PC-3 (cell line): ENCODE data around the gene C2orf78. TPM values are rescaled to one million over a fixed set of nuclear protein-coding genes. Genes with fewer than 3 reads are reported as not detected.

Source experiments
- ATAC-seq: fragments of 200-7000 bp; cut with Tn5 transposase; 2 replicates; pipeline ENCODE4 v1.9.1; 2020; ENCODE audit warnings: mild to moderate bottlenecking, moderate library complexity
- BruUV-seq: library from RNA; stranded (reverse); fragments of 400-500 nt; replicated peaks from 2 replicates; lab custom pipeline; 2021; lab: Mats Ljungman, UMichigan
- CTCF ChIA-PET: fragments of 300-600 bp; sonication (Branson Sonifier 250); formaldehyde crosslinking; loops from one replicate; lab custom pipeline; 2022; ENCODE audit warnings: antibody characterized with exemption; lab: Charles Lee
- POLR2A ChIA-PET: fragments of 300-600 bp; sonication (Branson Sonifier 250); formaldehyde crosslinking; loops from one replicate; lab custom pipeline; 2022; ENCODE audit warnings: antibody characterized with exemption; ENCODE audit not compliant: unreplicated experiment; lab: Charles Lee
- DNase-seq: peaks from one replicate; pipeline ENCODE4 v3.0.0-alpha.2; 2015
- H2AFZ ChIP-seq: fragments of 300-600 bp; sonication (generic); 2 replicates; pipeline ENCODE4 v1.6.0; 2016; ENCODE audit warnings: antibody characterized with exemption, low read length
- H3F3A ChIP-seq: fragments of 300-600 bp; sonication (generic); one replicate; pipeline ENCODE4 v1.6.0; 2017; ENCODE audit warnings: antibody characterized with exemption, low read length, control low read depth, mild to moderate bottlenecking; ENCODE audit not compliant: unreplicated experiment
- H3K27ac ChIP-seq: fragments of 300-600 bp; sonication (generic); 2 replicates; pipeline ENCODE4 v1.5.1; 2016; ENCODE audit warnings: mild to moderate bottlenecking, low read length
- H3K27me3 ChIP-seq: fragments of 300-600 bp; sonication (generic); 2 replicates; pipeline ENCODE4 v1.6.1; 2016; ENCODE audit warnings: low read length, mixed read lengths
- H3K36me3 ChIP-seq: fragments of 300-600 bp; sonication (generic); 2 replicates; pipeline ENCODE4 v1.6.1; 2016; ENCODE audit warnings: low read depth, mixed run types, low read length, mixed read lengths
- H3K4me1 ChIP-seq: fragments of 300-600 bp; sonication (generic); 2 replicates; pipeline ENCODE4 v1.5.1; 2016; ENCODE audit warnings: low read length; ENCODE audit not compliant: insufficient read depth
- H3K4me2 ChIP-seq: fragments of 300-600 bp; sonication (generic); 2 replicates; pipeline ENCODE4 v1.6.0; 2016; ENCODE audit warnings: low read length
- H3K4me3 ChIP-seq: fragments of 300-600 bp; sonication (generic); 2 replicates; pipeline ENCODE4 v1.5.1; 2016; ENCODE audit warnings: mild to moderate bottlenecking, low read length, mixed read lengths
- H3K79me2 ChIP-seq: fragments of 300-600 bp; sonication (generic); 2 replicates; pipeline ENCODE4 v1.6.1; 2017; ENCODE audit warnings: low read length, mixed read lengths
- H3K9ac ChIP-seq: fragments of 300-600 bp; sonication (generic); 2 replicates; pipeline ENCODE4 v1.6.0; 2016; ENCODE audit warnings: mild to moderate bottlenecking, low read length
- H3K9me2 ChIP-seq: fragments of 300-600 bp; sonication (generic); replicated peaks from 2 replicates; pipeline ENCODE4 v1.6.1; 2016; ENCODE audit warnings: mixed run types, low read length, mixed read lengths
- H3K9me3 ChIP-seq: fragments of 300-600 bp; sonication (generic); 2 replicates; pipeline ENCODE4 v1.6.1; 2016; ENCODE audit warnings: low read length, mixed read lengths
- H4K20me1 ChIP-seq: fragments of 300-600 bp; sonication (generic); 2 replicates; pipeline ENCODE4 v1.6.1; 2016; ENCODE audit warnings: low read length, mixed read lengths
- CTCF ChIP-seq: fragments of 300-600 bp; sonication (generic); conservative IDR thresholded peaks from 2 replicates; pipeline ENCODE4 v1.5.1; 2017; ENCODE audit warnings: antibody characterized with exemption, low read depth, mild to moderate bottlenecking, low read length
- EZH2 ChIP-seq: fragments of 300-600 bp; sonication (generic); IDR thresholded peaks from one replicate; pipeline ENCODE4 v1.6.1; 2017; ENCODE audit warnings: antibody characterized with exemption, mild to moderate bottlenecking, low read length; ENCODE audit not compliant: unreplicated experiment
- EZH2phosphoT487 ChIP-seq: fragments of 300-600 bp; sonication (generic); IDR thresholded peaks from 2 replicates; pipeline ENCODE4 v1.6.1; 2018; ENCODE audit warnings: mild to moderate bottlenecking, antibody characterized with exemption, low read length, borderline replicate concordance
- intact Hi-C: fragments of 100-400 bp; cut with micrococcal nuclease; formaldehyde crosslinking; loops from 2 replicates; pipeline ENCODE4 v1.9.0; 2023
- total RNA-seq: library from RNA; depleted of rRNA; stranded (reverse); fragments of >200 nt; gene quantifications from 2 replicates; pipeline ENCODE4 v1.2.3, GENCODE V29; 2014

The C2orf78 gene
- total RNA-seq, 1 experiment from 2014 or later = not detected

- DNase-seq = no peak
- ChIA-PET CTCF (no interaction called here), POLR2A (no interaction called here)
- Histone ChIP-seq H3K36me3 (peaks cover 25% of the 10 kb centered on the region), H3K27me3 (no peaks in the 10 kb centered on the region), H3K9ac (no peak overlapping the region), H3K27ac (no peak overlapping the region), H3K79me2 (no peaks in the 10 kb centered on the region), H3F3A (no peaks in the 10 kb centered on the region), H3K4me3 (no peak overlapping the region), H4K20me1 (no peaks in the 10 kb centered on the region), H3K4me1 (peaks cover 31% of the 10 kb centered on the region), H3K9me3 (no peaks in the 10 kb centered on the region), H3K9me2 (no peaks in the 10 kb centered on the region), H2AFZ (no peak overlapping the region), H3K4me2 (no peak overlapping the region)
- no TSS peak for BruUV-seq
- TF ChIP-seq EZH2phosphoT487 = no peak
- TF ChIP-seq CTCF = no peak
- TF ChIP-seq EZH2 = no peak
- intact Hi-C loops = no loop called here
- ATAC-seq = no peak
These were observed 71.5 kb downstream of the C2orf78 start for GRCh38 chr2:73855526-73855925.

GRCh38 chr2:73856214-73856613 lies 72.2 kb downstream of the C2orf78 start:
- ATAC-seq = no peak
- CTCF ChIA-PET = no interaction called here

More at GRCh38 chr2:73856214-73856613, 72.2 kb downstream of the C2orf78 start:
- intact Hi-C loops = no loop called here
- no peaks in the 10 kb centered on the region for H3K9me2 ChIP-seq
- peaks cover 24% of the 10 kb centered on the region for H3K36me3 ChIP-seq
- H3K27ac ChIP-seq = no peak overlapping the region
- H3K4me3 ChIP-seq = no peak overlapping the region
- H2AFZ ChIP-seq = no peak overlapping the region
- no peaks in the 10 kb centered on the region for H3F3A ChIP-seq
- H3K27me3 ChIP-seq = no peaks in the 10 kb centered on the region
- no peak for DNase-seq
- POLR2A ChIA-PET = no interaction called here
- no peak overlapping the region for H3K4me2 ChIP-seq
- H3K4me1 ChIP-seq = peaks cover 26% of the 10 kb centered on the region
- BruUV-seq = no TSS peak
- H3K9me3 ChIP-seq = no peaks in the 10 kb centered on the region
- no peaks in the 10 kb centered on the region for H4K20me1 ChIP-seq
- no peak for TF ChIP-seq EZH2
- no peak for TF ChIP-seq CTCF
- TF ChIP-seq EZH2phosphoT487 = no peak
- H3K9ac ChIP-seq = no peak overlapping the region
- H3K79me2 ChIP-seq = no peaks in the 10 kb centered on the region
